Aorta (tissue), 5 donors: ENCODE results near the gene GAL3ST3. TPM values are rescaled to one million over a fixed set of nuclear protein-coding genes. Genes with fewer than 3 reads are reported as not detected.
A peak's percentile ranks its signal among the peaks of the same experiment; 100 is the strongest.
"Not testable (repeated sequence)": the region's sequence is repeated elsewhere in the genome, so short reads cannot be mapped to it uniquely, and the experiment has no call there.

Experiments used
- ATAC-seq: fragments of 200-7000 bp; cut with Tn5 transposase; one replicate; pipeline ENCODE4 v1.9.1; 2022; ENCODE audit warnings: moderate library complexity; ENCODE audit not compliant: low FRiP score
- DNase-seq, 2 donors: peaks; one replicate each; pipeline ENCODE4 v3.0.0-alpha.2; 2020
- H3K27ac ChIP-seq, 2 donors: one replicate each; pipeline ENCODE4 v1.5.1; 2013; ENCODE audit warnings: low read length in 2 of 2, mild to moderate bottlenecking in 2 of 2, moderate library complexity in 2 of 2, control low read depth in 1 of 2, inconsistent platforms in 1 of 2, low read depth in 1 of 2
- H3K27me3 ChIP-seq, 2 donors: one replicate each; pipeline ENCODE4 v1.6.1; 2013; ENCODE audit warnings: control low read depth in 1 of 2, low read length in 1 of 2, mild to moderate bottlenecking in 1 of 2, moderate library complexity in 1 of 2; ENCODE audit not compliant: insufficient read depth in 2 of 2, control insufficient read depth in 1 of 2
- H3K36me3 ChIP-seq, 2 donors: one replicate each; pipeline ENCODE4 v1.6.1; 2013; ENCODE audit warnings: control low read depth in 1 of 2, low read length in 1 of 2, mild to moderate bottlenecking in 1 of 2; ENCODE audit not compliant: insufficient read depth in 2 of 2, control insufficient read depth in 1 of 2
- H3K4me1 ChIP-seq, 2 donors: one replicate each; pipeline ENCODE4 v1.6.1; 2013; ENCODE audit warnings: low read length in 2 of 2, control low read depth in 1 of 2, mild to moderate bottlenecking in 1 of 2, moderate library complexity in 1 of 2; ENCODE audit not compliant: insufficient read depth in 2 of 2, control insufficient read depth in 1 of 2
- H3K4me3 ChIP-seq, 2 donors: one replicate each; pipeline ENCODE4 v1.5.1; 2013; ENCODE audit warnings: low read length in 2 of 2, control low read depth in 1 of 2, mild to moderate bottlenecking in 1 of 2
- H3K9me3 ChIP-seq: one replicate; pipeline ENCODE4 v1.6.1; 2013; ENCODE audit warnings: mild to moderate bottlenecking, low read length; ENCODE audit not compliant: control insufficient read depth
- WGBS, 2 donors: extraction: QIAGEN DNeasy Blood & Tissue Kit; methylation state at CpG; one replicate each; pipeline ENCODE4 v1.1.7; 2013; 5-methylcytosine and 5-hydroxymethylcytosine counted together
- intact Hi-C, 2 donors: fragments of 100-400 bp; cut with DNase I; formaldehyde crosslinking; loops; one replicate each; pipeline versions ENCODE4 v1.14.2 to v1.15.0; 2022
- polyA plus RNA-seq, 2 donors: library from polyadenylated mRNA; stranded (reverse); fragments of 200-250 nt; gene quantifications; one replicate each; pipeline ENCODE4 v1.2.3, GENCODE V29; 2013
- total RNA-seq, 2 donors: library from RNA; stranded (reverse); fragmentation: NEBNext Ultra II Directional; extraction: Animal tissue kit (Norgen Biotek cat#: 25700); gene quantifications; one replicate each; pipeline ENCODE4 v1.2.1, GENCODE V29; 2021
- donor health status: healthy with polysubstance abuse.
- donor health status: Bipolar disorder and iron deficiency.
- donor health status: DM: no; HTN: no; CAD: no.
- donor health status: DM: no; HTN: no; CAD: no.
- donor health status: DM: yes; HTN: yes; CAD: no.

Gene GAL3ST3
- total and polyA plus RNA-seq, 4 donors = not detected

DNA sequence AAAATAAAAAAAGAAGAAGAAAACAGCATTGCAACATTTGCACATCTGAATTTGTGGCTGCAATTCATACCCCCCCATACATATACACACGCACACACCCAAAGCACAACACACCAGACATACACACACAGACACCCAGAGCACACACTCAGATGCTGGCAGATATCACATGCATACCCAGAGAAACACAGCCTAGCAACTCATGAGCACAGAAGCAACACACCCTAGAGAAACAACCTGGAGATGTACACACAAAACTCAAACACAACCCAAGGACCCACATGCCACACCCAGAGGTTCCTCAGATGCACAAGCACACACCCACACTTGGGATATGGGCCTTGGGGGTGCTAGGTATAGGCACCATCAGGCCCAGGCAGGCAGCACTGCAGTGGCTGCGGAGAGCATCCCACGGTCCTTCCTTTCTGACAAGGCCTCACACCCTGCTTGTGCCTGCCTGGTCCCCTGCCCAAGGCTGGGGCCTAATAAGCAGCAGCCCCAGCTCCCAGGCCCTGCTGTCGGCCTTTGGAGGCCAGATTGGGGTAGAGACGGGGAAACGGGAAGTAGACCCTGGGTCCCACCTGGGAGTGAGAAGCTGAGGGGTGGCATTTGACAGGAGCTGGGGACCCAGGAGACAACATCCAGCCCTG is 34.0 kb downstream of the GAL3ST3 start:
- no peaks in the 10 kb centered on the region for H3K36me3 ChIP-seq
- WGBS, 2 donors = 27 to 31% methylated on average over 6 of the region's 6 CpGs
- no peaks in the 10 kb centered on the region for H3K4me1 ChIP-seq
- peak overlapping the region; percentile 48 to 93 for H3K27ac ChIP-seq
- ATAC-seq (peak; percentile 37), DNase-seq (no peak)
- no peaks in the 10 kb centered on the region for H3K9me3 ChIP-seq
- H3K4me3 ChIP-seq = no peak overlapping the region
- H3K27me3 ChIP-seq = no peaks in the 10 kb centered on the region
- intact Hi-C loops = no loop called here

GRCh38 chr11:66013762-66014100 is 35.2 kb downstream of the GAL3ST3 start:
- WGBS, 2 donors = 87% methylated on average over 7 of the region's 7 CpGs

DNA sequence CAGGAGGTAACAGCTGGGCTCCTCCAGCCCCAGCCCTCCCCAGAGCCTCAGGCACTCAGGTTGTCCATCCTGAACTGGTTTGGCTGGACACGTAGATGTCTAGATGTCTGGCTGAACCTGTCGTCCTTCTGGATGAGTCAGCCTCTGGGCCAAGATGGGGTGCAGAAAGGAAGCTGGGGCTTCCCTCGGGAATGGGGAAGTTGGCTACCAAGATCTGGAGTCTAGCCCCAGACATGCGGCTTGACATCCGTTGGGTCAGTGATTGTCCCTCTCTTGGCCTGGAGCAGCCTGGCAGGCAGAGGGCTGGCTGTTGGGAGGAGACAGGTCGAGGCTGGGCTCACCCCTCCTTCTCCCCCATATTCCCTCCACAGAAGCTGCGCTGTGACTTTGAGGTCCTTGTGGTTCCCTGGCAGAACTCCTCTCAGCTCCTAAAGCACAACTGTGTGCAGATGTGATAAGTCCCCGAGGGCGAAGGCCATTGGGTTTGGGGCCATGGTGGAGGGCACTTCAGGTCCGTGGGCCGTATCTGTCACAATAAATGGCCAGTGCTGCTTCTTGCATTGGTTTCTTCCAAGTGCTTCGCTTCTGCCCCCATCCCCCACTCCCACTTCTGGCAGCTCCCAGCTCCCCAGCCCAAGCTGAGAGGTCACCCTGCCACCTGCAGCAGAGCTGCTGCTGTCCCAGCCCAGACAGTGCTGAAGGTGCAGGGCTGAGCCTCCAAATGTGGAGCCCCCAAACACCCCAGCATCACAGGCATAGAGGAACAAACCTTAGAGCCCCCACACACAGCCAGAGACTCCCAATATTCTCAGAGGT is 35.8 kb downstream of the GAL3ST3 start:
- intact Hi-C loops = no loop called here
- Histone ChIP-seq H3K27ac (peak overlapping the region; percentile 48 to 57), H3K36me3 (no peaks in the 10 kb centered on the region), H3K27me3 (no peaks in the 10 kb centered on the region), H3K4me3 (no peak overlapping the region), H3K4me1 (no peaks in the 10 kb centered on the region), H3K9me3 (no peaks in the 10 kb centered on the region)
- ATAC-seq (no peak), DNase-seq (peak in 1 of 2 donors; percentile 66)
- 65 to 66% methylated on average over 12 of the region's 12 CpGs for WGBS, 2 donors

More at GRCh38 chr11:66013762-66014100, 35.2 kb downstream of the GAL3ST3 start:
- DNase-seq = no peak
- peak overlapping the region in 1 of 2 donors; percentile 48 for H3K27ac ChIP-seq
- H3K36me3 ChIP-seq = no peaks in the 10 kb centered on the region
- H3K4me3 ChIP-seq = no peak overlapping the region
- intact Hi-C loops = no loop called here
- ATAC-seq = no peak
- no peaks in the 10 kb centered on the region for H3K27me3 ChIP-seq
- no peaks in the 10 kb centered on the region for H3K4me1 ChIP-seq
- no peaks in the 10 kb centered on the region for H3K9me3 ChIP-seq

- no peak overlapping the region for H3K4me3 ChIP-seq
- H3K27me3 ChIP-seq = no peaks in the 10 kb centered on the region
- no peaks in the 10 kb centered on the region for H3K36me3 ChIP-seq
- no peak for ATAC-seq
- H3K9me3 ChIP-seq = no peaks in the 10 kb centered on the region
- no peak for DNase-seq
- 72 to 79% methylated on average over 11 to 12 of the region's 12 CpGs for WGBS, 2 donors
- intact Hi-C loops = no loop called here
- H3K27ac ChIP-seq = peak overlapping the region; percentile 57 to 59
- no peaks in the 10 kb centered on the region for H3K4me1 ChIP-seq
Observed at GRCh38 chr11:66012371-66012945, 36.5 kb downstream of the GAL3ST3 start.

GRCh38 chr11:66011785-66012303 is 37.1 kb downstream of the GAL3ST3 start, which contains the start of gene CST6:
TSS of gene CST6 (plus strand) at chr11:66012008. CDS start at chr11:66012045, 37 bp downstream.
- H3K27ac ChIP-seq = peak within 1 kb of the TSS; percentile 57 to 59
- WGBS, 2 donors = 10 to 14% methylated on average over 56 to 61 of the region's 61 CpGs
- ATAC-seq = no peak
- no peaks in the 10 kb centered on the region for H3K27me3 ChIP-seq
- H3K9me3 ChIP-seq = no peaks in the 10 kb centered on the region
- no peak within 1 kb of the TSS for H3K4me3 ChIP-seq
- intact Hi-C loops = no loop called here
- H3K36me3 ChIP-seq = no peaks in the 10 kb centered on the region
- no peaks in the 10 kb centered on the region for H3K4me1 ChIP-seq
- no peak for DNase-seq

- DNase-seq = no peak
- Histone ChIP-seq H3K4me1 (no peaks in the 10 kb centered on the region), H3K27ac (peak overlapping the region; percentile 57 to 59), H3K36me3 (no peaks in the 10 kb centered on the region), H3K27me3 (no peaks in the 10 kb centered on the region), H3K9me3 (no peaks in the 10 kb centered on the region), H3K4me3 (no peak overlapping the region)
- ATAC-seq = no peak
- intact Hi-C loops = no loop called here
- WGBS, 2 donors = 38 to 42% methylated on average over 13 to 14 of the region's 14 CpGs
Observed at GRCh38 chr11:66011239-66011784, 37.6 kb downstream of the GAL3ST3 start.

DNA sequence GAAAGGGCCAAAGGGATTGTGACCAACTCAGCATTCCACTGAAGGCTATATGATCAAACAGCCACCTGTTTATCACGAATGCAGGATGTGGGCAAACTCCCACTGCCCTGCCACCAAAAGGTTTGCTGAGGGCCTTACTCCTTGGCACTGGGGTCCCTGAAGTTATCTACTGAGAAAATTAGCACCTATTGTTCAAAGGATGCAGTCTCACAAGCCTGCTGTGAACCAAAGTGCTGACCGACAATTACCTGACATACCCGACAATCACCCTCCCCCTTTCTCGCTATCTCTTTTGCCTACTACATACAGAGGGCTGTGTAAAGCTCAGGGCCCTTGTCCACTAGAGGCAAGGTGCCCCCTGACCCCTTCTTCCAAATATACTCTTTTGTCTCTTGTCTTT is 38.9 kb downstream of the GAL3ST3 start:
- ATAC-seq, DNase-seq, H3K4me1 ChIP-seq, H3K27me3 ChIP-seq, intact Hi-C loops, H3K36me3 ChIP-seq, H3K27ac ChIP-seq, H3K9me3 ChIP-seq, H3K4me3 ChIP-seq: not testable (repeated sequence)
- WGBS, 2 donors = 90 to 93% methylated on average over 4 of the region's 4 CpGs

- Histone ChIP-seq H3K4me1 (no peaks in the 10 kb centered on the region), H3K27me3 (no peaks in the 10 kb centered on the region), H3K36me3 (no peaks in the 10 kb centered on the region), H3K27ac (peak overlapping the region in 1 of 2 donors; percentile 16), H3K4me3 (no peak overlapping the region), H3K9me3 (no peaks in the 10 kb centered on the region)
- ATAC-seq = no peak
- DNase-seq = no peak
- intact Hi-C loops = no loop called here
- WGBS, 2 donors = 60 to 64% methylated on average over 10 of the region's 10 CpGs
Observed at GRCh38 chr11:66008468-66009101, 40.4 kb downstream of the GAL3ST3 start.
